HG02973 (cell line): ENCODE data around the gene CALM3.

Experiments used
- ATAC-seq: cut with Tn5 transposase; IDR thresholded peaks from one replicate; pipeline ENCODE4 v1.9.1; 2021; ENCODE audit warnings: moderate library complexity; ENCODE audit not compliant: unreplicated experiment

CALM3 gene

DNA sequence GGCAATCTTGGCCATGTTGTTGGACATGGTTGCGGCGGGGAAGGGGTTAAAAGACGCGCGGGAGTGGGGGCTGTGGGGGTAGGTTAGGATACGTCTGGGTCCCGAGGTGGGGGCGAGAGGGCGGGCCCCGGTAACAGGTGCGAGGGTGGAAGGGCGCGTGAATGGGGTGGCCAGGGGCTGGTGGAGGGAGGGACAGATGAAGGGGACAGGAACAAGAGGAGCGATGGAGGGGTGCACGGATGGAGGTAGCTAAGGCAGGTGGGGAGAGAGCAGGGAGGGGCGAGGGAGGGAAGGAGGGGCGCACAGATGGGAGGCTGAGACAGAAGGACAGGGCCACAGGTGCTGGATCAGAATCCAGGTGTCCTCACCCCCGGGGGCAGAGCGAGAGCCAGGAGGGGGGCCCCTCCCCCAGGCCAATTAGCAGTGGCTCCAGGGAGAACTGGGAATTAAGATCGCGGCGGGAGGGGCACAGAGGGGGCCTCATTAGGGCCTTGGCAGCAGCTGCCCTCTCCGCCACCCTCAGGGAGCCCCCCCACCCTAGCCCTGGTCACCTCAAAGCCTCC, 33.6 kb downstream of the CALM3 start:
- ATAC-seq: no peak

DNA sequence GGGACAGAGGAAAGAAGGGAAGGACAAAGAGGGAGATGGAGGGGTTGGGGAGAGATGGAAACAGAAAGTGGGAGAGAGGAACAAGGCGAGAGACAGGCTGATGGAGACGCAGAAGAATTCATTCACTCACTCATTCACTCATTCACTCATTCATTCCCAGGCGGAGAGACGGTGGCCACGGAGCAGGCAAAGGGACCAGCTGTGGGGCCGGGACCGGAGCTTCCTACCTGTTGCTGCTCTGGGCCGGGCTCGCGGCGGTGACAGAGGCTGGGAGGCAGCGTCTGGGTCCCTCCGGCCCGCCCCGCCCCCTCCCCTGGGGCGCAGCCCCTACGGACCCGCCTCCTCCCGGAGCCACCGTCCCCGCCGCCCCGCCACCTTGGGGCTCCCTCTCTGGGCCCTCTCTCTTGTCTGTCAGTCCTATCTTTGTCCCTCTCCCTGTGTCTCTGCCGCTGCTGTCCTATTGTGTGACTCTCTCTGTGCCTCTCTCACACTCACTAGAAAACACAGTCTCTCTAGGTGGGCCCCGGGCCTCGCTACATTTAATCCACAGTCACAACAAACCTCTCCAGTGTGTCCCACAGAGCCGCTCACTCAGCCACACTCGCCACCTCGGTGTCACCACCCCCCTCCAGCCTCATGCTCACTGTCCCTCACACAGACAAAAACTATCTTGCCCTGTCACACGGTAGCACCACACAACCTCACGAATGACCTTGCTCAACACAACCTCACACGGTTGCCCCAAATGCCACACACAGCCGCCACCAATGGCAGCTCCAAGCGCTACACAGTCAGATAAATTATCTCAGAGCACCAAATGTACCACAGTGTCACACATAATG, 35.0 kb downstream of the CALM3 start, which contains the start of gene GNG8:
Gene GNG8 (minus strand): TSS at position 283 of the 842 bp plus-strand sequence. CDS start 1,520 bp downstream, outside the sequence.
- no peak for ATAC-seq

DNA sequence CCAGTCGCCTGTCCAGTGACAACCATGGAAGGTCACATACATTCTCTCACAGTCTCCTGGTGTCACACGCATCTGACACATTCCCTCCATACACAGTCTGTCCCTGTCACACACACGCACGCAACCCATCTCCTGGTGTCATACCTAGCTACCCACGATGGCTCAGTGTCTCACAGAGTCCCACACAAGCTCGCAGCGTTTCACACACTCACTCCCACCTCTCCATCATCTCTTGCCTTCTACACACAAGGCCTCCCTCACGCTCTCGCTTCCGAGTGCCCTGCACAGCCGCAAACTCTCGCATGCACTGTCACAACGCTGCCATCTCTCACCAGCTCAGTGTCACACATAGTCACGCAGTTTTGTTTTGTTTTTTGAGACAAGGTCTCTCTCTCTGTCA, 36.1 kb downstream of the CALM3 start:
- ATAC-seq: no peak

DNA sequence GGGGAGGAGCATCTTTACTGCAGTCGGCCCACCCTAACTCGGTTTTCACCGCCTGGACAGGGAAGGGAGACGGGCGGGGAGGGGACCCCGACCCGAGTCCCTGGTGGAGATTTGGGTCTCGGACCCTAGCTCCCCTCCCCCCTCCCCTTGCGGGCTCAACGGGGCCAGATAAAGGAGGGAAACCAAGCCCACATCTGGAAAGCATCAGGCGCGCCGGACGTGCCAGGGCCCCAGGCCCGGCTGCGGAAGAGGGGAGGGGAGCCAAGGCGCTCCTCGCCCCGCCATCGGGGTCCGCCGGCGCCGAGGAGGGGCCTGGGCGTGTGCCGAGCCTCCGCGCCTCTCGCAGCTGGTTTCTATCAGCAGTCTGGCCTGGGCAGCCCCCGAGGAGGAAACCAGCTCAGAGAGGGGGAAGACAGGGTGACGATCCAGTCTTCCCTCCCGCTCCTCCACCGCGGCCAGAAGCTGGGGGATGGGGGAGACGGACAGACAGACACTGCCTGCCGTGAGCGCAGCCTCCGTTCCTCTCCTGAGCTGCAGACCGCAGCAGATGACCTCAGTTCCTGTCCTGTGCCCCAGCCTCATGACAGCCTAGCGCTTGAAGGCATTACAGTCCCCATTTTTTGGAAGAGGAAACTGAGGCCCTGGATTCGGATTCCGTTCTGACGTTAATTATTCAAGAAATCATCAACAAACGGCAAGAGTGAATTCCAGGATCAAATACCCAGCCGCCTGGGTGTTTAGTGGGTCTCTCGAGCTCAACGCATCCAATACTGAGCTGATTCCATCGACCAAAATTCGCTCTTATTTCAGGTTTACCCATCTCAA, 38.4 kb downstream of the CALM3 start:
- no peak for ATAC-seq

DNA sequence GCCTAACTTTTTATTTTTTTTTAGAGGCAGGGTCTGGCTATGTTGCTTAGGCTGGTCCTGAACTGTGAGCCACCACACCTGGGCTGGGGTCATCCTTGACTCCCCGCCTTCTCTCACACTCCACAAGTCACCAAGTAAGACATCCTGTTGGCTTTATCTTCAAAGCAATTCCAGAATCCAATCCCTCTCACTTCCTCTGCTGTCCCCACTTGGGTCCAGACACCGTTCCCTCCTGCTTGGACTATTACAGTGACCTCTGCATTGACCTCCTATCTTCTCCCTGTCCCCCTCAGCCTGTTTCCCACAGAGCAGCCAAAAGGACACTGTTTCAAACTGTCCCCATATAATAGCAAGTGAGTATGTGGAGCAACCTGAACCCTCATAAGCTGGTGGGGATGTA, 39.5 kb downstream of the CALM3 start:
- ATAC-seq: no peak

DNA sequence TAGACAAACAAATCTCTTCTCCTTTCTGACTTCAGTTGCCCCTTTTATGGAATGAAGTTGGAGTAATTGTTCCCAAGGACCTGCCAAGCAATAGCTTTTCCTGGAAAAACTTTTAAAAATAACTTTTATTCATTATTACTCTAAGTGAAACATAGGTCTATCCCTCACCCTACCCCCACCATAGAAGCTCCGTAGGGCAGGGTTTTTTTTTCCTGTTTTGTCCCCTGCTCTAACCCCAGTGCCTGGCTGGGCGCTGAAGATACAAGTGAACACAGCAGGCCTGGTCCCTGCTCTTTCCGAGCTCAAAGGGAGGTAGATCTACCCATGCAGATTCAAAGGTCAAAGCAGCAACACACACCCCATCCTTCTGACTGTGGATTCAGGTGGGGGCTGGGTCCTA, 43.6 kb downstream of the CALM3 start:
- no peak for ATAC-seq

DNA sequence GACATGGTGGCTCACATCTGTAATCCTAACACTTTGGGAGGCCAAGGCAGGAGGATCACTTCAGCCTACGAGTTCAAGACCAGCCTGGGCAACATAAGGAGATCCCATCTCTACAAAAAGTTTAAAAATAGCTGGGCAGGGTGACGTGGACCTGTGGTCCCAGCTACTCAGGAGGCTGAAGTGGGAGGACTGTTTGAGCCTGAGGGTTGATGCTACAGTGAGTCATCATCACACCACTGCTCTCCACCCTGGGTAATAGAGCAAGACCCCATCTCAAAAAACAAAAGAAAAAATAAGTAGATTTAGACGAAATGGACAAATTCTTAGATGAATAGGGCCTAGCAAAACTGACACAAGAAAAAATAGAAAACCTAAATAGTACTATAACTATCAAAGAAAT, 45.3 kb downstream of the CALM3 start:
- ATAC-seq: no peak

DNA sequence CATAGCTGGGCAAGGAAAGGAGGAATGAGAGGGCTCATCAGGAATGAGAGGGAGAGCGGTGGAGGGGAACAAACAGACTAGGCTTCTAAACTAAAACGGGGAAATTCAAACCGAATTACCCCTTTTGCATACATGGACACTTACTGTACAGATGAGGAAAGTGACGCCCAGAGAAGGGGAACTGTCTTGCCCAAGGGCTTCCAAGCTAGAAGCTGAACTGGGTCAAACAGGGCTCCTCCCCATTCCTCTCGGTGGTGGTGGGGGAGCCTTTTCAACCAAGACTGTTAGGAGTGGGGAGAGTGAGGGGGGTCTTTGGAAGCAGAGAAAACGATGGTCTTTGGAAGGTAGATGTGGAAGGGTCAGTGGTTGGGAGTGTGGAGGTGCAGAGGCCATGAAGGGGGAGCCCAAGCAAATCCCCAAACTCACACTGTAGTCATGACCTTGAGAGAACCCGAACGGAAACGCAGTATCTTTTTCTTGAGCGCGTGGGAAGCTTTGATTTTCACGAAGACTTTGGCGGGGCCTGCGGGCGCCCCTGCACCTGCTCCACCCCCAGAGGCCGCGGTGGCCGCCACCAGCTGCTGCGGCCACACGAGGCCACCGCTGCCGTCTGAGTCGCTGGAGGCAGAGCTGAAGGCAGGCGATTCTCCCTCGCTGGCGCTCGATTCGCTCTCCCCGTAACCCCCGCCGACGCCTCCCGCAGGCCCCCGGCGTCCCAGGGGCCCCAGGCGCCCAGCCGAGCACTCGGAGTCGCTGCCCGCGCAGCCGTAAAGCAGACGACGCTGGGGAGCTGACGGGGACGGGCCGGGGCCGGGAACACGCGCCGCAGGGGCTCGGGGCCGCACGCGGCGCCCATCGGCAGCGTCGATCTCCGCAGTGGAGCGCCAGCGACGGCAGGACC, 47.2 kb downstream of the CALM3 start:
- no peak for ATAC-seq

DNA sequence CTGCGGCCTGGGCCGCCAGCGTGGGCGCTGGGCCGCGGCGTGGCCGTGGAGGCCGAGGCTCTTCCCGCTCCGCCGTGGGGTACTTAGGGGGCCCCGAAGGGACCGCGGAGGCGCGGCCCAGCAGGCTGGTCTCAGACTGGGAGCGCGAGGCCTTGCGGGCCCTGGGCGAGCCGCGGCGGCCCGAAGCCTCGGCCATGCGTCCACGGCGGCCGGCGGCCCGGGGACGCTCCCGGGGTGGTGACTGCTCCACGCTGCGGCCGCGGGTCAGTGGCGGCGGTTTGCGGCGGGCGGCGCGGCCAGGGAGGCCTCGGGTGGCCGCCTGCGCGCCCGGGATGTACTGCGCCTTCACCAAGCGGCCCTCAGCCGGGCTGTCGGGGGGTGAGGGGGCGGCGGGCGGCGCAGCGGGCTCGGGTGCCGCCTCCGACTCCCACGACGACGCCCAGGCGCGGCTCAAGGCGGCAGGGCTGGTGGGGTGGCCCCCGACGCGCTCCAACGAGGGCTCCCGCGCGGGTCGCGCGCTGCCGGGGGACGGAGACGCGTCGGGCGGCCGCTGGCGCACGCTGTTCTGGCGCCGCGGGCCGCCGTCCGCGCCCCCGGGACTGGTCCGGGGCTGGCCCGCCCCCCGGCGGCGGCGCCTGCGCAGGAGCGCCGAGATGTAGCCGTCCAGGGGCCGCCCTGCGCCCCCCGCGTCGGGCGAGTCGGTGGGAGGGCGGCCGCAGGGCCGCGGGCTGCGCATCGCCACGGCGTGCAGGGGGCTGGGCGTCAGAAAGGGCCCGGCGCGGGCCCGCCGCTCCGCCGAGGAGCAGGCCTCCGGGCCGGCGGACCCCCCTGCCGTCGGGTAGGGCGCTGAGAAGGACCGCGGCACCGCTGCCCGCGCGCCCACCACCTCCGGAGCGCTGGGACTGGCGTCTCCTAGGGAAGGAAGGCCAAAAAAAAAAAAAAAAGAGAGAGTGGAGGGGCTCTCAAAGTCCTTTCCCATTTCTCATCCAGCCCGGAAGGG, 48.1 kb downstream of the CALM3 start:
- ATAC-seq: no peak

DNA sequence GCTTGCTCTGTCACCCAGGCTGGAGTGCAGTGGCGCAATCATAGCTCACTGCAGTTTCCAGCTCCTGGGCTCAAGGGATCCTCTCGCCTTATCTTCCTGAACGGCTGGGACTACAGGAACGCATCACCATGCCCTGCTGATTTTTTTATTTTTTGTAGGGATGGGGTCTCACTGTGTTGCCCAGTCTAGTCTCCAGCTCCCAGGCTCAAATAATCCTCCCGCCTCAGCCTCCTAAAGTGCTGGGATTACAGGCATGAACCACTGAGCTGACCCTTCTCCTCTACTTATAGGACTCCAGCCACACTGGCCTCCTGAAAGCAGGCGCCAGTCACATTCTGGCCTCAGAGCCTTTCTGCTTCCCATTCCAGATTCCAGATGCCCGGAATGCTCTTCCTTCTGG, 49.3 kb downstream of the CALM3 start:
- no peak for ATAC-seq

DNA sequence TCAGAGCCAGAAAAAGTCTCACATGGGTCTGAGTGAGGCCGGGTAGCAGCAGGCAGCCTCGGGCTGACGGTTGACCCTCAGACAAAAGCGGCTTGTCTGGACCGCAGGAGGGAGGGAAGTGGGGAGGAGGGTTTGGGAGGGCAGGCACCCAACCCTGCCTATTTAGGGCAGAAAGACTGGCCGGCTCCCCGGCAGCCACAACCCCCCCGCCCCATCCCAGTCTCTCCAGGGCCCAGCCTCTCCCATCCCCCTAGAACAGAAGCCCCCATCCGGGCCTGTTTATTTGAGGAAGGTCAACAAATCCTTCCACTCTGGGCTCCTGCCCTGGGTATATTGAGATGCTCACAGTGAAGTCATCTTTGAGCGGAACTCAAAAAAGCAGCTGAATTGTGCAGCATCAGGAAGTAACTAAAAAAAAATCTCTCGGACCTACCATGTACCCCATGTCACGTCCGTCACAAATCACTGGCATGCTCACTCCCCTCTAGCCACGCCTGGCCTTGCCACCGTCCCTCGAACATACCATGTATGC, 53.6 kb downstream of the CALM3 start:
- no peak for ATAC-seq

DNA sequence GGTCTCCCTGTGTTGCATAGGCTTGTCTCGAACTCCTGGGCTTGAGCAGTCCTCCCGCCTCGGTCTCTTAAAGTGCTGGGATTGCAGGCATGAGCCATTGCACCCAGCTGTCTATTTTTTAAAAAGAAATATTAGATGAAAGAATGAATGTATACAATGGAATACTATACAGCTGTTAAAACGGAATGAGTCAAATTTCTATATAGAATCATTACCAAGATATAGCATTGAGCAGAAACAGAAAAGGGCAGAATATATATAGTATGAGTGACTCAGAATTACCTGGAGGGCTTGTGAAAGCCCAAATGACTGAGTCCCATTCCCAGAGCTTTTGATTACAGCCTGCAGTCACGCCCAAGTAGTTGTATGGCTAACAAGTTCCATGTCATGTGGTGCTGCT, 55.4 kb downstream of the CALM3 start:
- no peak for ATAC-seq

DNA sequence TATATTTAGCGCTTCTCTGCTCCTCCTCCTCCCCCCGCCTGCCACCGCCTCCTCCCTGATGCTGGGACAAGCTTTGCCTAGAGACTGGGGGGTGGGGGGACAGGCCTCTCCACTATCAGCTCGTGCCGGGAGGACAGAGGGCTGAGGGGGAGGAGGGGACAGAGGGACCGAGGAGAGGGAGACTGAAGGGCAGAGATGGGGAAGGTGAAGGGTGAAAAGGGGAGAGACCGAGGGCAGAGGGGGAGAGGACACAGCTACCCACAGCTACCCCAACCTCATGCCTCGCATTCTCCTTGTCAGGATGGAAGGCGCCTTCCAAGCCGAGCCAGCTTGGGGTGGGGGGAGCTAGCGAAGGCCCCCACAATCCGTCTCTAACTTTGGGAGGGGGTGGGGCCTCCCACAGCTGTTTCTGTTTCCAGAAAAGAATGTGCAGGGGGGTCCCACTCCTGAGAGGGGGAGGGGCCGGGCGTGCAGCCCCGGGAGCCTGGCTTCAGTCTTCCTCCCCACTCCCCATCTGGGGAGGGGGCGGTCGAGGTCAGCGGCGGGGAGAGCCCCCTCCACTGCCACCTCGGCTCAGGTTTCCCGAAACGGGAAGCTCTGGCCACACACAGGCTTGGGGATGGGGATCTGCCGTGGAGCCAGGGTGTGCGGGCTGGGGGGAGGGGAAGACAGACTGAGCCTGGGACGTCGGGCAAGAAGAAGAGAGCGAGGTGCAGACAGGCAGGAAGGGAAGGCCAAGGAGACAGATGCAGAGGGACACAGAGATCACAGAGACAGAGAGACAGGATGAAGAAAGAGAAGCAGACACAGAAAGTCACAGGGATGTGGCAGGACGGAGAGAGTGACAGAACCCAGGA, 58.2 kb downstream of the CALM3 start:
- ATAC-seq: no peak

DNA sequence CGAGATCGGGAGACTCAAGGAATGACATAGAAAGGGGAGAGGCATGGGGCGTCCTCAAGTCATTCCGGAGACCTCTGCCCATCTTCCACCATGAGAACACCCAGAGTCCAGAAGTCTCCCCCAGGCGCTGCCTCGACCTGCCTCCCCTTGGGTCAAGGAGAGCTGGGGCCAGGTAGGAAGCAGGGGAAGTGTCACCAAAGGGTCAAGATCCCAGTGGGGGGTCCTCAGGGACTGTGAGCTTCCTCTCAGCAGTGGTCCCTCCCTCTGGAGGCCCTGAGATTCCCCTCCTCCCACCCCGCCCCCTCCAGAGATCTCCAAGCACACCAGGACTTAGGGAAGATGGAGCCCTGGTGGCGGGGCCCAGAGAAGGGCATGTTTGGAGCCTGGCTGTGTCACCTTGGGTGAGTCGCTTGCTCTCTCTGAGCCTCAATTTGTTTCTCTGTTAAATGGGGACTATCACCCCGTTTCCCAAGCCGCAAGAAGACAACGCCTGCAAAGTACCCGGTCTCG, 58.9 kb downstream of the CALM3 start:
- no peak for ATAC-seq
